Transverse colon (tissue), 4 donors: ENCODE results near the gene USP2. TPM values are rescaled to one million over a fixed set of nuclear protein-coding genes. Genes with fewer than 3 reads are reported as not detected.
A peak's percentile ranks its signal among the peaks of the same experiment; 100 is the strongest.

Experiments
- DNase-seq: peaks from one replicate; pipeline ENCODE4 v3.0.0-alpha.2; 2019
- H3K27ac ChIP-seq, 4 donors: fragments of 200-600 bp; sonication (generic); 2 replicates each; pipeline ENCODE4 v1.5.1; 2016 to 2018; ENCODE audit warnings: inconsistent platforms in 4 of 4
- H3K27me3 ChIP-seq: fragments of 200-600 bp; sonication (generic); 2 replicates; pipeline ENCODE4 v1.5.1; 2017; ENCODE audit warnings: inconsistent platforms
- H3K36me3 ChIP-seq, 4 donors: fragments of 200-600 bp; sonication (generic); 2 replicates each; pipeline ENCODE4 v1.5.1; 2017 to 2019; ENCODE audit warnings: inconsistent platforms in 4 of 4
- H3K4me1 ChIP-seq, 4 donors: fragments of 200-600 bp; sonication (generic); 2 replicates each; pipeline ENCODE4 v1.5.1; 2017 to 2020; ENCODE audit warnings: inconsistent platforms in 4 of 4
- H3K4me3 ChIP-seq, 4 donors: fragments of 200-600 bp; sonication (generic); 1 replicate in 1 of 4; 2 replicates in 3 of 4; pipeline versions ENCODE4 v1.5.1 to v1.6.1; 2017 to 2019; ENCODE audit warnings: inconsistent platforms in 4 of 4
- H3K9me3 ChIP-seq, 2 donors: fragments of 200-600 bp; sonication (generic); 2 replicates each; pipeline ENCODE4 v1.5.1; 2017 to 2019; ENCODE audit warnings: inconsistent platforms in 2 of 2
- CTCF ChIP-seq, 5 experiments: fragments of 200-600 bp in 3 of 5; fragments of 450-650 bp in 2 of 5; sonication (generic) in 3 of 5; IDR thresholded peaks; 1 replicate in 2 of 5; 2 replicates in 3 of 5; pipeline ENCODE4 v1.5.1; 2016 to 2017; ENCODE audit warnings: antibody characterized with exemption in 5 of 5, inconsistent platforms in 3 of 5, mild to moderate bottlenecking in 2 of 5, moderate library complexity in 1 of 5
- EP300 ChIP-seq: sonication (generic); formaldehyde crosslinking; IDR thresholded peaks from one replicate; pipeline ENCODE4 v1.6.1; 2017; ENCODE audit warnings: antibody characterized with exemption, low read depth
- POLR2A ChIP-seq: fragments of 450-650 bp; IDR thresholded peaks from one replicate; pipeline ENCODE4 v1.6.1; 2016; ENCODE audit warnings: antibody characterized with exemption, mild to moderate bottlenecking, moderate library complexity
- POLR2AphosphoS5 ChIP-seq, 3 donors: sonication (generic); formaldehyde crosslinking; IDR thresholded peaks; one replicate each; pipeline ENCODE4 v1.6.1; 2016; ENCODE audit warnings: antibody characterized with exemption in 3 of 3
- WGBS, 2 donors: methylation state at CpG; one replicate each; pipeline ENCODE4 v1.1.5; 2018; ENCODE audit warnings: low coverage in 1 of 2; 5-methylcytosine and 5-hydroxymethylcytosine counted together
- in situ Hi-C, 4 donors: fragments of 200-750 bp; cut with MboI; loops; one replicate each; pipeline versions ENCODE4 v1.15.0 to v1.15.1; 2017; ENCODE audit warnings: low sequenced_read_pairs in 3 of 4, low pct_ligation_motif_present in 1 of 4, low pct_unique_long_range_greater_than_20kb in 1 of 4
- intact Hi-C: fragments of 100-400 bp; cut with DNase I; formaldehyde crosslinking; loops from one replicate; pipeline ENCODE4 v1.15.1; 2023; ENCODE audit warnings: low total_unique reads
- total RNA-seq, 4 donors: library from RNA; depleted of rRNA; stranded (reverse); fragments of >200 nt; gene quantifications; one replicate each; pipeline ENCODE4 v1.1.0, GENCODE V29; 2016

USP2 gene
- total RNA-seq, 4 donors from 2014 or later: 9.8 to 26.6 (median 22.7) TPM

GRCh38 chr11:119320240-119320775 is 61.2 kb downstream of the USP2 start:
- in situ Hi-C loops (no loop called here), intact Hi-C loops (loop anchor here (5.0 kb wide), 1 partner anchor 113 kb away; the partner anchor contains the start of gene CBL)
- TF ChIP-seq CTCF (IDR thresholded peaks at IDR 0.05) (no peak), POLR2A (no peak), POLR2AphosphoS5 (IDR thresholded peaks at IDR 0.05) (no peak), EP300 (no peak)
- DNase-seq: no peak
- Histone ChIP-seq H3K4me3 (peak overlapping the region; percentile 0 to 60 (median 34)), H3K27me3 (peaks cover 54% of the 10 kb centered on the region), H3K27ac (peak overlapping the region; percentile 82 to 97 (median 87)), H3K36me3 (no peaks in the 10 kb centered on the region), H3K9me3 (no peaks in the 10 kb centered on the region), H3K4me1 (peaks cover 28 to 65% (median 55%) of the 10 kb centered on the region in 4 donors)
- 42 to 64% methylated on average over 8 to 17 of the region's 17 CpGs for WGBS, 2 donors

- H3K4me1 ChIP-seq: peaks cover 30 to 70% (median 58%) of the 10 kb centered on the region in 4 donors
- intact Hi-C loops: loop anchor here (5.0 kb wide), 1 partner anchor 112 kb away; the partner anchor contains the start of gene CBL
- H3K27ac ChIP-seq: peak overlapping the region; percentile 82 to 97 (median 87)
- in situ Hi-C loops: no loop called here
- no peaks in the 10 kb centered on the region for H3K9me3 ChIP-seq
- H3K27me3 ChIP-seq: peaks cover 60% of the 10 kb centered on the region
- 52 to 66% methylated on average over 4 to 11 of the region's 11 CpGs for WGBS, 2 donors
- DNase-seq: no peak
- no peak overlapping the region for H3K4me3 ChIP-seq
- no peaks in the 10 kb centered on the region for H3K36me3 ChIP-seq
- TF ChIP-seq EP300 (no peak), POLR2A (no peak), CTCF (IDR thresholded peaks at IDR 0.05) (no peak), POLR2AphosphoS5 (IDR thresholded peaks at IDR 0.05) (no peak)
Observed at GRCh38 chr11:119319700-119320239, 61.7 kb downstream of the USP2 start.

- peaks cover 30 to 72% (median 59%) of the 10 kb centered on the region in 4 donors for H3K4me1 ChIP-seq
- in situ Hi-C loops: no loop called here
- H3K27me3 ChIP-seq: peaks cover 65% of the 10 kb centered on the region
- intact Hi-C loops: no loop called here
- no peak overlapping the region for H3K4me3 ChIP-seq
- WGBS, 2 donors: 69 to 90% methylated on average over 2 to 8 of the region's 8 CpGs
- DNase-seq: no peak
- TF ChIP-seq EP300 (no peak), POLR2AphosphoS5 (IDR thresholded peaks at IDR 0.05) (no peak), CTCF (IDR thresholded peaks at IDR 0.05) (no peak), POLR2A (no peak)
- H3K9me3 ChIP-seq: no peaks in the 10 kb centered on the region
- H3K36me3 ChIP-seq: no peaks in the 10 kb centered on the region
- peak overlapping the region; percentile 82 to 97 (median 87) for H3K27ac ChIP-seq
Observed at GRCh38 chr11:119319136-119319699, 62.3 kb downstream of the USP2 start.

- Histone ChIP-seq H3K36me3 (no peaks in the 10 kb centered on the region), H3K27ac (peak overlapping the region; percentile 82 to 97 (median 87)), H3K4me1 (peaks cover 30 to 72% (median 59%) of the 10 kb centered on the region in 4 donors), H3K27me3 (peaks cover 68% of the 10 kb centered on the region), H3K4me3 (no peak overlapping the region), H3K9me3 (no peaks in the 10 kb centered on the region)
- TF ChIP-seq POLR2A: peak; percentile 44
- peak; percentile 56 for TF ChIP-seq EP300
- peak; percentile 36 to 62 (median 40) for TF ChIP-seq POLR2AphosphoS5 (IDR thresholded peaks at IDR 0.05)
- TF ChIP-seq CTCF (IDR thresholded peaks at IDR 0.05): no peak
- in situ Hi-C loops: no loop called here
- DNase-seq: peak; percentile 64
- WGBS, 2 donors: 63 to 68% methylated on average over 5 to 21 of the region's 22 CpGs
- intact Hi-C loops: no loop called here
Observed at GRCh38 chr11:119318240-119319135, 63.0 kb downstream of the USP2 start.
